ENCODE data around the gene CYP3A5. TPM values are rescaled to one million over a fixed set of nuclear protein-coding genes. Genes with fewer than 3 reads are reported as not detected.
"Not testable (repeated sequence)": the region's sequence is repeated elsewhere in the genome, so short reads cannot be mapped to it uniquely, and the experiment has no call there.

CYP3A5 gene
- total and polyA plus RNA-seq, 12 donors, result 0.03 TPM; not detected in 11

GRCh38 chr7:99653754-99654153 lies 26.0 kb downstream of the CYP3A5 start:
- TF ChIP-seq CTCF (IDR thresholded peaks at IDR 0.05), result no peak
- H3K36me3 ChIP-seq, result peaks cover 0 to 16% (median 0%) of the 10 kb centered on the region in 9 donors
- ATAC-seq, result no peak
- DNase-seq, result no peak
- no peaks in the 10 kb centered on the region for H3K27me3 ChIP-seq
- peaks cover 0 to 16% (median 0%) of the 10 kb centered on the region in 11 donors for H3K9me3 ChIP-seq
- 97% methylated on average over 3 of the region's 3 CpGs for WGBS, 2 donors
- H3K4me3 ChIP-seq, result no peak overlapping the region
- H3K27ac ChIP-seq, result no peak overlapping the region
- H3K4me1 ChIP-seq, result no peaks in the 10 kb centered on the region
- intact Hi-C loops (cut with DNase I), result no loop called here

DNA sequence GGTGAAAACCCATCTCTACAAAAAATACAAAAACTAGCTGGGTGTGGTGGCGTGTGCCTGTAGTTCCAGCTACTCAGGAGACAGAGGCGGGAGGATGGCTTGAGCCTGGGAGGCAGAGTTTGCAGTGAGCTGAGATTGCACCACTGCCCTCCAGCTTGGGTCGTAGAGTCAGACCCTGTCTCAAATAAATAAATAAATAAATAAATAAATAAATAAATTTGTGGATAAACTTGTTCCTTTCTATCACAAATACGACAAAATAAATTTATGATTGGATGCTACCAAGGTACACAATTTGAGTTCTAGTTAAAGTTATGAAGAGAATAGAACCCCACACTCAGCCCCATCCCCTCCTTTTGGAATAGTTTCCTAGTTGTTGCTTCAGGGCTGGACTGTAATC lies 26.5 kb downstream of the CYP3A5 start:
- 98 to 99% methylated on average over 4 of the region's 4 CpGs for WGBS, 2 donors
- H3K4me3 ChIP-seq; intact Hi-C loops (cut with DNase I); H3K4me1 ChIP-seq; H3K27ac ChIP-seq; ATAC-seq; H3K27me3 ChIP-seq; DNase-seq: not testable (repeated sequence)
- Histone ChIP-seq H3K36me3 (peaks cover 0 to 16% (median 0%) of the 10 kb centered on the region in 9 donors), H3K9me3 (peaks cover 0 to 16% (median 0%) of the 10 kb centered on the region in 11 donors)

GRCh38 chr7:99652671-99653070 lies 27.1 kb downstream of the CYP3A5 start:
- no peaks in the 10 kb centered on the region for H3K27me3 ChIP-seq
- H3K9me3 ChIP-seq, result peaks cover 0 to 13% (median 0%) of the 10 kb centered on the region in 11 donors
- peaks cover 0 to 16% (median 0%) of the 10 kb centered on the region in 9 donors for H3K36me3 ChIP-seq
- no peak overlapping the region for H3K4me3 ChIP-seq
- no peaks in the 10 kb centered on the region for H3K4me1 ChIP-seq
- H3K27ac ChIP-seq, result no peak overlapping the region
- 94 to 99% methylated on average over 2 of the region's 2 CpGs for WGBS, 2 donors
- no peak for DNase-seq
- intact Hi-C loops (cut with DNase I), result no loop called here
- no peak for ATAC-seq
- no peak for TF ChIP-seq CTCF (IDR thresholded peaks at IDR 0.05)

DNA sequence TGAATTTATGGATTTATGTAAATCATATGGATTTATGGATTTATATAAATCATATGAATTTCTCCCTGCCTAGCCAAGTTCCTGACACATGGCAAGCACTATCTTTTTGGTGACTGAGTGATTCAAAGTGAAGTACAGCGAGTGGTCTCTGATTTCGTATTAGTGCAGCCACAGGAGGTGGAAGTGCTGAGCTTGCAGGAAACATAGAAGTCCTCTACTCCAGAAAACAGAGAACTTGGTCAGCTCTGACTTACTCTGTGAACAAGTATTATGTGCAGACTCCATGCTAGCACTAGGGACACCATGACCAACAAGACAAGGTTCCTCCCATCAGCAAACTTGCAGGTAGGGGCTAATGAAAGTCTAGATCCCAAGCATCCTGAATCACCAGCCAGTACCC lies 28.5 kb downstream of the CYP3A5 start:
- Histone ChIP-seq H3K9me3 (peaks cover 0 to 8% (median 0%) of the 10 kb centered on the region in 11 donors), H3K27ac (no peak overlapping the region), H3K36me3 (peaks cover 0 to 22% (median 0%) of the 10 kb centered on the region in 9 donors), H3K4me1 (no peaks in the 10 kb centered on the region), H3K4me3 (no peak overlapping the region), H3K27me3 (no peaks in the 10 kb centered on the region)
- no peak for ATAC-seq
- intact Hi-C loops (cut with DNase I), result no loop called here
- no peak for TF ChIP-seq CTCF (IDR thresholded peaks at IDR 0.05)
- 95 to 99% methylated on average over 2 of the region's 2 CpGs for WGBS, 2 donors
- no peak for DNase-seq

DNA sequence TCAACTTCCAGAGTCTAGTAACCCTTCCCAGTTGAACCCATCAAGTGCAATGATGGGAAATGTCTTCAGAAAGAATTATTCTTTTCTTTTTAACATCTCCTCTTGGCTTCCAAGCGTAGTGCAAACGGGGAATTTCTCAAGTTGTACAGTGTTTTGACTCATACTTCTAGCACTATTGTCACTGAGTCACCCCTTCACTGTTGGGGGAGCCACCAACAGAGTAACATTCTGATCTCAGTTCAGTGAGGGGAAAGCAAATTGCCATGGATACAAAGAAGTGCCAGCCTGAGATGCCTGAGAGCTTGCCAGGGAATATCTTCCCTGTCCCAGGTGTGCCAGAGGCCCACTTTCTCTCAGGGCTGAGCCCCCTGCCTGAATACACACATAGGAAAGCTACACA lies 31.0 kb downstream of the CYP3A5 start:
- DNase-seq (no peak), ATAC-seq (no peak)
- Histone ChIP-seq H3K4me1 (no peaks in the 10 kb centered on the region), H3K4me3 (no peak overlapping the region), H3K27ac (no peak overlapping the region), H3K9me3 (peaks cover 0 to 15% (median 0%) of the 10 kb centered on the region in 11 donors), H3K27me3 (no peaks in the 10 kb centered on the region), H3K36me3 (peaks cover 0 to 44% (median 3%) of the 10 kb centered on the region in 9 donors)
- WGBS, 2 donors, result 96% methylated on average over 2 of the region's 2 CpGs
- TF ChIP-seq CTCF (IDR thresholded peaks at IDR 0.05), result no peak
- intact Hi-C loops (cut with DNase I), result no loop called here
